HFFc6 (cell line): ENCODE results near the gene THOC7. TPM values are rescaled to one million over a fixed set of nuclear protein-coding genes. Genes with fewer than 3 reads are reported as not detected.

Source experiments
- DNase-seq: peaks from one replicate; pipeline ENCODE4 v3.0.0-alpha.2; 2018
- H3K27ac Mint-ChIP-seq: 2 replicates; pipeline ENCODE4 v1.8.0; 2020; ENCODE audit warnings: mild to moderate bottlenecking, mixed read lengths
- H3K27me3 Mint-ChIP-seq: 2 replicates; pipeline ENCODE4 v1.8.0; 2021; ENCODE audit warnings: mild to moderate bottlenecking, moderate library complexity, mixed read lengths; ENCODE audit not compliant: insufficient read depth
- H3K36me3 Mint-ChIP-seq: 2 replicates; pipeline ENCODE4 v1.8.0; 2021; ENCODE audit warnings: low read depth, mixed read lengths
- H3K4me1 Mint-ChIP-seq: 2 replicates; pipeline ENCODE4 v1.8.0; 2020; ENCODE audit warnings: low read depth, mixed read lengths
- H3K4me3 Mint-ChIP-seq: 2 replicates; pipeline ENCODE4 v1.8.0; 2020; ENCODE audit warnings: mild to moderate bottlenecking, moderate library complexity, mixed read lengths
- H3K9me3 Mint-ChIP-seq: 2 replicates; pipeline ENCODE4 v1.8.0; 2020; ENCODE audit warnings: mild to moderate bottlenecking, mixed read lengths
- CTCF ChIP-seq: fragments of 200-600 bp; sonication (generic); IDR thresholded peaks from 2 replicates; pipeline ENCODE4 v1.5.0; 2021; ENCODE audit warnings: antibody characterized with exemption, mild to moderate bottlenecking
- total RNA-seq, 6 experiments: library from RNA; stranded (reverse); fragmentation: NEBNext Ultra II Directional; extraction: Animal tissue kit (Norgen Biotek cat#: 25700); gene quantifications; 2 replicates in 1 of 6; 3 replicates in 5 of 6; pipeline ENCODE4 v1.2.3, GENCODE V29; 2021

The THOC7 gene
- total RNA-seq, 6 experiments from 2014 or later, result 68.2 to 82.5 (median 74.3) TPM

- Mint-ChIP-seq H3K4me1 (peaks cover 19% of the 10 kb centered on the region; the same call in 1 of the 2 replicates), H3K4me3 (no peak overlapping the region), H3K27me3 (no peaks in the 10 kb centered on the region; the same call in 1 of the 2 replicates), H3K36me3 (no peaks in the 10 kb centered on the region), H3K9me3 (no peaks in the 10 kb centered on the region), H3K27ac (no peak overlapping the region)
- TF ChIP-seq CTCF, result no peak
- DNase-seq, result no peak
Observed at GRCh38 chr3:63795438-63795837, 68.2 kb downstream of the THOC7 start.

- Mint-ChIP-seq H3K36me3 (no peaks in the 10 kb centered on the region), H3K27me3 (peaks cover 4% of the 10 kb centered on the region; the same call in 1 of the 2 replicates), H3K4me1 (peaks cover 19% of the 10 kb centered on the region; the same call in 1 of the 2 replicates), H3K27ac (no peak overlapping the region), H3K9me3 (no peaks in the 10 kb centered on the region), H3K4me3 (no peak overlapping the region)
- TF ChIP-seq CTCF, result peak; percentile 78
- peak; percentile 65 for DNase-seq
Observed at GRCh38 chr3:63791974-63792373, 71.6 kb downstream of the THOC7 start.

Other genes with a start within 250 kb of the THOC7 start
- not detected for gene SNTN, start 211.1 kb downstream of the THOC7 start, total RNA-seq
- gene C3orf49, start 44.5 kb downstream of the THOC7 start, total RNA-seq, result not detected
- 10 to 100 TPM; 11.5 to 18.4 (median 15.2) TPM for gene ATXN7, start 62 bp upstream of the THOC7 start, total RNA-seq
- not detected for gene SCAANT1, start 48.6 kb upstream of the THOC7 start, total RNA-seq
- gene PSMD6, start 159.7 kb upstream of the THOC7 start, total RNA-seq, result 100 to 1,000 TPM; 101 to 123 (median 113) TPM